ENCODE data around the gene SRSF5. TPM values are rescaled to one million over a fixed set of nuclear protein-coding genes. Genes with fewer than 3 reads are reported as not detected.
A peak's percentile ranks its signal among the peaks of the same experiment; 100 is the strongest.
"Not testable (repeated sequence)": the region's sequence is repeated elsewhere in the genome, so short reads cannot be mapped to it uniquely, and the experiment has no call there.

SRSF5 gene
- total RNA-seq, 1 donor, result 157 TPM

DNA sequence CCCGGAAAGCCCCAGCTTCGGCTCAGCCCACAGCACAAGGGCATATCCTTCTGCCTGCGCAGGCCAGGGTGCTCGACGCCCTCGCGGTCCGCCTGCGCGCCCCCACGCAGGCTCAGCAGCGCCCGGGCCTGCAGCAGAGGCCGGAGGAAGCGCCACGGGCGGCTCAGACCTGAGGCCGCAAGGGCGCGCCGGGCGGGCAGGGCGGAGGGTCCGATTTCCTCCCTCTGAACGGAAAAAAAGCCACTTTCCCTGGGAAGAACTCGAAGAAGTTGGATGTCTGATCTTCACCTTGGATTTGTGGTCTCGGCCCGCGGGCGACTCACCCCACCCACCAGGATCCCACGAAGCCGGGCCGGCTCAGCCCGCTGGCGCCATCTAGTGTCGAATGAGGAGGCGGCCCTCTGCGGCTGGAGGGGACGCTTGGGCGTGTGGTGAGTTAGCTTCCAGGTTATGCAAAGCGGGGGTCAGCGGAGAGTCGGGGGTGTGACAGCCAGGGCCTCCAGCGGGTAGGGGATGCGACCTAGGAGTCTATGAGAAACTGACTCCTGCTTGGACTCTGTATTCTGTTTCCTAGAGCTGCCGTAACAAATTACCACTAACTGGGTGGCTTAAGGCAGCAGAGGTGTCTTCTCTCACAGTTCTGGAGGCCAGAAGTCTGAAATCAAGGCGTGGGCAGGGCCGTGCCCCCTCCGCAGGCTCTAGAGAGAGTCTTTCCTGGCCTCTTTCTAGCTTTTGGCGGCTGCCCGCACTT lies 40.0 kb upstream of the SRSF5 start:
- no peaks in the 10 kb centered on the region for H4K20me1 ChIP-seq (ENCODE audit: insufficient read depth, low read length)
- peak; percentile 96 for DNase-seq (ENCODE audit: insufficient read length, low spot score, missing footprints)
- peak overlapping the region; percentile 93 for H2AFZ ChIP-seq (ENCODE audit: low read length)
- H3K4me3 ChIP-seq (ENCODE audit: insufficient read depth, low read length), result peak overlapping the region; percentile 70
- H3K4me1 ChIP-seq (ENCODE audit: insufficient read depth, low read length), result no peaks in the 10 kb centered on the region
- TF ChIP-seq, protein P1, sequence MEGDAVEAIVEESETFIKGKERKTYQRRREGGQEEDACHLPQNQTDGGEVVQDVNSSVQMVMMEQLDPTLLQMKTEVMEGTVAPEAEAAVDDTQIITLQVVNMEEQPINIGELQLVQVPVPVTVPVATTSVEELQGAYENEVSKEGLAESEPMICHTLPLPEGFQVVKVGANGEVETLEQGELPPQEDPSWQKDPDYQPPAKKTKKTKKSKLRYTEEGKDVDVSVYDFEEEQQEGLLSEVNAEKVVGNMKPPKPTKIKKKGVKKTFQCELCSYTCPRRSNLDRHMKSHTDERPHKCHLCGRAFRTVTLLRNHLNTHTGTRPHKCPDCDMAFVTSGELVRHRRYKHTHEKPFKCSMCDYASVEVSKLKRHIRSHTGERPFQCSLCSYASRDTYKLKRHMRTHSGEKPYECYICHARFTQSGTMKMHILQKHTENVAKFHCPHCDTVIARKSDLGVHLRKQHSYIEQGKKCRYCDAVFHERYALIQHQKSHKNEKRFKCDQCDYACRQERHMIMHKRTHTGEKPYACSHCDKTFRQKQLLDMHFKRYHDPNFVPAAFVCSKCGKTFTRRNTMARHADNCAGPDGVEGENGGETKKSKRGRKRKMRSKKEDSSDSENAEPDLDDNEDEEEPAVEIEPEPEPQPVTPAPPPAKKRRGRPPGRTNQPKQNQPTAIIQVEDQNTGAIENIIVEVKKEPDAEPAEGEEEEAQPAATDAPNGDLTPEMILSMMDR (IDR thresholded peaks at IDR 0.05; ENCODE audit: extremely low read depth, low read depth, low read length), result peak; percentile 92
- H3K4me2 ChIP-seq (ENCODE audit: insufficient read depth, low read length), result peak overlapping the region; percentile 85
- H3K27me3 ChIP-seq (ENCODE audit: insufficient read depth, low read length), result peaks cover 3% of the 10 kb centered on the region
- no peaks in the 10 kb centered on the region for H3K9me3 ChIP-seq (ENCODE audit: low read depth, low read length)
- H3K36me3 ChIP-seq (ENCODE audit: insufficient read depth, low read length), result no peaks in the 10 kb centered on the region
- H3K79me2 ChIP-seq (ENCODE audit: insufficient read depth, low read length), result no peaks in the 10 kb centered on the region
- H3K27ac ChIP-seq (ENCODE audit: low read depth, low read length), result peak overlapping the region; percentile 52

DNA sequence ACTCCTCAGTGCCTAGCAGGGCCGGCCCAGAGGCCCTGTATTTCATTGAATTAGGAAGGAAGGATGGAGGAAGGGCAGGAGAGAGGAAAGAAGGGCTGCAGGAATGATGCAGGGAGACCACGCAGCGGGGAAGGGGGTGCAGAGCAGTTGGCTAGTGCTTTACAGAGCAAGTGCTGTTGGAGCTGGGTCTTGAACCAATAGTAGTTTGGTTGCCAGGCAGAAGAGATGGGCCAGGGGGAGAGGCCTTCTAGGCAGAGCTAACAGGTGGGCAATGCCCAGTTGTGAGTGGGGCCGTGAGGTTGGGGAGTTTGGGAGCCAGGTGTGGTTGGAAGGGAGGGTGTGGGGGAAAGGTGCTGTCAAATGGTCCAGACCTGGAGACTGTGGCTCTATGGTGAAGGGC lies 39.1 kb upstream of the SRSF5 start:
- Histone ChIP-seq H3K27me3 (ENCODE audit: insufficient read depth, low read length) (peaks cover 3% of the 10 kb centered on the region), H3K36me3 (ENCODE audit: insufficient read depth, low read length) (no peaks in the 10 kb centered on the region), H4K20me1 (ENCODE audit: insufficient read depth, low read length) (no peaks in the 10 kb centered on the region), H3K4me1 (ENCODE audit: insufficient read depth, low read length) (no peaks in the 10 kb centered on the region), H3K27ac (ENCODE audit: low read depth, low read length) (no peak overlapping the region), H3K4me3 (ENCODE audit: insufficient read depth, low read length) (no peak overlapping the region), H2AFZ (ENCODE audit: low read length) (peak overlapping the region; percentile 93), H3K79me2 (ENCODE audit: insufficient read depth, low read length) (no peaks in the 10 kb centered on the region), H3K4me2 (ENCODE audit: insufficient read depth, low read length) (no peak overlapping the region), H3K9me3 (ENCODE audit: low read depth, low read length) (no peaks in the 10 kb centered on the region)
- no peak for DNase-seq (ENCODE audit: insufficient read length, low spot score, missing footprints)
- TF ChIP-seq, protein P1 (IDR thresholded peaks at IDR 0.05; ENCODE audit: extremely low read depth, low read depth, low read length), result no peak

DNA sequence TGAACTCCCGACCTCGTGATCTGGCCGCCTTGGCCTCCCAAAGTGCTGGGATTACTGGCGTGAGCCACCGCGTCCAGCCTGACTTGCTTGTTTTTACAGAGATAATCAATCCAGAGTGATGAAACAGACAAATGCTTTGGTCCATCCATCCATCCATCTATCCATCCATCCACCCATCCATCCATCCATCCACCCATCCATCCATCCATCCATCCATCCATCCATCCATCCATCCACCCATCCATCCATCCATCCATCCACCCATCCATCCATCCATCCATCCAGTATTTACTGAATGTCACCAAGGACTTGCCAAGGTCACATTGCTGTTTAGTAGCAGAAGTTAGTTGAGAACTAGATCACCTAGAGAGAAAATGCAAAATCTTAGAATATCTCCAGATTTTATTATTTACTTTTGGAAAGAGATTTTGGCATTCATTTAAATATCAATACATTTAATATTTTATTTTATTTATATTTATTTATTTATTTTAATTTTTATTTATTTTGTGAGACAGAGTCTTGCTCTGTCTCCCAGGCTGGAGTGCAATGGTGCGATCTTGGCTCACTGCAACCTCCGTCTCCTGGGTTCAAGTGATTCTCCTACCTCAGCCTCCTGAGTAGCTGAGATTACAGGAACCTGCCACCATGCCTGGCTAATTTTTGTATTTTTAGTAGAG lies 34.9 kb upstream of the SRSF5 start:
- H3K4me2 ChIP-seq (ENCODE audit: insufficient read depth, low read length); H3K36me3 ChIP-seq (ENCODE audit: insufficient read depth, low read length); H3K4me1 ChIP-seq (ENCODE audit: insufficient read depth, low read length); H2AFZ ChIP-seq (ENCODE audit: low read length); H3K9me3 ChIP-seq (ENCODE audit: low read depth, low read length); H4K20me1 ChIP-seq (ENCODE audit: insufficient read depth, low read length); H3K4me3 ChIP-seq (ENCODE audit: insufficient read depth, low read length); H3K27ac ChIP-seq (ENCODE audit: low read depth, low read length); DNase-seq (ENCODE audit: insufficient read length, low spot score, missing footprints); H3K79me2 ChIP-seq (ENCODE audit: insufficient read depth, low read length): not testable (repeated sequence)
- H3K27me3 ChIP-seq (ENCODE audit: insufficient read depth, low read length), result peaks cover 13% of the 10 kb centered on the region

DNA sequence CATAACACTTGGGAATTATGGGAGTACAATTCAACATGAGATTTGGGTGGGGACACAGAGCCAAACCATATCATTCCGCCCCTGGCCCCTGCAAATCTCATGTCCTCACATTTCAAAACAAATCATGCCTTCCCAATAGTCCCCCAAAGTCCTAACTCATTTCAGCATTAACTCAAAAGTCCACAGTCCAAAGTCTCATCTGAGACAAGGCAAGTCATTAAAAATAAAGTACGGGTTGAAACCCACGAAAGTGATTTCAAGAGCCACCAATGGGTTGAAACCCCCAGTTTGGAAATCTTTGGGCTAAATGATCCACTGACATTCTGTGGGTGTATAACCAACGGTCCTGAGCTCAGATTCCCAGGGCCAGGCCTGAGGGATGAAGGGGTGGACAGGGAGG lies 30.5 kb upstream of the SRSF5 start:
- not testable (repeated sequence) for H3K36me3 ChIP-seq (ENCODE audit: insufficient read depth, low read length); H3K4me1 ChIP-seq (ENCODE audit: insufficient read depth, low read length); H3K4me2 ChIP-seq (ENCODE audit: insufficient read depth, low read length); H2AFZ ChIP-seq (ENCODE audit: low read length); H3K79me2 ChIP-seq (ENCODE audit: insufficient read depth, low read length); DNase-seq (ENCODE audit: insufficient read length, low spot score, missing footprints); H3K9me3 ChIP-seq (ENCODE audit: low read depth, low read length); H3K27ac ChIP-seq (ENCODE audit: low read depth, low read length); H3K4me3 ChIP-seq (ENCODE audit: insufficient read depth, low read length); H4K20me1 ChIP-seq (ENCODE audit: insufficient read depth, low read length)
- peaks cover 14% of the 10 kb centered on the region for H3K27me3 ChIP-seq (ENCODE audit: insufficient read depth, low read length)

DNA sequence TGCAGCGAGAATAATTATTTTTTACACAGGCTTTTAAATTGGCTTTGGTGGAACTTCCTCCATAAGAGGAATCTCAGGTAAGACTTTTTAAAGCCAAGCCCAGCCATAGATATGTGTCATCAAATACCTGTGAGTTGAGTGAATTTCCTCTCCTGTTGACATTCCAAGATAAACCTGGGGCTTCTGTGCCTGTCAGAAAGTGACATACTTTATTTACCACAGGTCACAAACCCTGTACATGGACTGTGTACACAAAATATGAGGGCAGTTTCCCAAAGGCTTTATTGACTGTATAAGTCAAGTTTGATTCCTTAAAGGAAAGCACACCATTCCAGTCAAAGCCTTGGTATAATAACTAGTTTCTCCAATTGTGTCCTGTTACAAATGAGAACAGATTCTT lies 25.9 kb upstream of the SRSF5 start:
- TF ChIP-seq, protein P1 (IDR thresholded peaks at IDR 0.05; ENCODE audit: extremely low read depth, low read depth, low read length), result no peak
- H3K27ac ChIP-seq (ENCODE audit: low read depth, low read length), result no peak overlapping the region
- H3K36me3 ChIP-seq (ENCODE audit: insufficient read depth, low read length), result no peaks in the 10 kb centered on the region

More for the DNA sequence above, 25.9 kb upstream of the SRSF5 start:
- H4K20me1 ChIP-seq (ENCODE audit: insufficient read depth, low read length), result no peaks in the 10 kb centered on the region
- no peaks in the 10 kb centered on the region for H3K79me2 ChIP-seq (ENCODE audit: insufficient read depth, low read length)
- H3K4me3 ChIP-seq (ENCODE audit: insufficient read depth, low read length), result no peak overlapping the region
- H3K4me1 ChIP-seq (ENCODE audit: insufficient read depth, low read length), result no peaks in the 10 kb centered on the region
- peaks cover 5% of the 10 kb centered on the region for H3K27me3 ChIP-seq (ENCODE audit: insufficient read depth, low read length)
- no peaks in the 10 kb centered on the region for H3K9me3 ChIP-seq (ENCODE audit: low read depth, low read length)
- H3K4me2 ChIP-seq (ENCODE audit: insufficient read depth, low read length), result no peak overlapping the region
- no peak for DNase-seq (ENCODE audit: insufficient read length, low spot score, missing footprints)
- H2AFZ ChIP-seq (ENCODE audit: low read length), result no peak overlapping the region

Data from osteoblast (primary cell).